Smooth muscle cell (in vitro differentiated cells): Measurements from ENCODE around the gene GPR146. TPM values are rescaled to one million over a fixed set of nuclear protein-coding genes. Genes with fewer than 3 reads are reported as not detected.

Experiments used
- DNase-seq: peaks from one replicate; lab custom pipeline; 2025; ENCODE audit not compliant: unreplicated experiment; lab: John Stamatoyannopoulos, UW
- H2AFZ ChIP-seq: fragments of 200-600 bp; sonication (generic); 2 replicates; pipeline ENCODE4 v1.6.0; 2016; ENCODE audit warnings: antibody characterized with exemption, low read depth, mild to moderate bottlenecking
- H3F3A ChIP-seq: fragments of 200-600 bp; sonication (generic); 2 replicates; pipeline ENCODE4 v1.6.0; 2017; ENCODE audit warnings: antibody characterized with exemption, low read depth
- H3K27ac ChIP-seq: fragments of 200-600 bp; sonication (generic); 2 replicates; pipeline ENCODE4 v1.5.1; 2016; ENCODE audit warnings: low read depth, mild to moderate bottlenecking
- H3K27me3 ChIP-seq: fragments of 200-600 bp; sonication (generic); 2 replicates; pipeline ENCODE4 v1.6.1; 2016; ENCODE audit warnings: low read depth, mild to moderate bottlenecking
- H3K36me3 ChIP-seq: fragments of 200-600 bp; sonication (generic); 2 replicates; pipeline ENCODE4 v1.5.1; 2016; ENCODE audit warnings: low read depth
- H3K4me1 ChIP-seq: fragments of 200-600 bp; sonication (generic); 2 replicates; pipeline ENCODE4 v1.5.1; 2016; ENCODE audit warnings: low read depth
- H3K4me2 ChIP-seq: fragments of 200-600 bp; sonication (generic); 2 replicates; pipeline ENCODE4 v1.6.0; 2016; ENCODE audit warnings: mild to moderate bottlenecking
- H3K4me3 ChIP-seq: fragments of 200-600 bp; sonication (generic); 2 replicates; pipeline ENCODE4 v1.5.1; 2016; ENCODE audit warnings: mild to moderate bottlenecking
- H3K79me2 ChIP-seq: fragments of 200-600 bp; sonication (generic); 2 replicates; pipeline ENCODE4 v1.6.0; 2016; ENCODE audit warnings: low read depth, mild to moderate bottlenecking
- H3K9ac ChIP-seq: fragments of 200-600 bp; sonication (generic); 2 replicates; pipeline ENCODE4 v1.6.0; 2016; ENCODE audit warnings: low read depth
- H3K9me3 ChIP-seq: fragments of 200-600 bp; sonication (generic); replicated peaks from 2 replicates; pipeline ENCODE4 v1.5.1; 2016; ENCODE audit warnings: low read depth
- H4K20me1 ChIP-seq: fragments of 200-600 bp; sonication (generic); 2 replicates; pipeline ENCODE4 v1.6.0; 2016; ENCODE audit warnings: low read depth
- CTCF ChIP-seq: fragments of 200-600 bp; sonication (generic); IDR thresholded peaks from 2 replicates; pipeline ENCODE4 v1.5.1; 2017; ENCODE audit warnings: borderline replicate concordance, mild to moderate bottlenecking, antibody characterized with exemption; ENCODE audit not compliant: insufficient read depth, poor library complexity, severe bottlenecking
- WGBS: methylation state at CpG from one replicate; pipeline ENCODE4 v1.1.7; 2016; ENCODE audit warnings: low lambda C conversion rate; 5-methylcytosine and 5-hydroxymethylcytosine counted together
- polyA plus RNA-seq: library from polyadenylated mRNA; unstranded; fragments of >200 nt; fragmentation: Nextera tagmentation; extraction: Ambion mirVana; gene quantifications from 2 replicates; pipeline ENCODE4 v1.2.1, GENCODE V29; 2016
- total RNA-seq: library from RNA; depleted of rRNA; stranded (reverse); fragments of >200 nt; gene quantifications from 2 replicates; pipeline ENCODE4 v1.2.3, GENCODE V29; 2014

GPR146 gene, protein sequence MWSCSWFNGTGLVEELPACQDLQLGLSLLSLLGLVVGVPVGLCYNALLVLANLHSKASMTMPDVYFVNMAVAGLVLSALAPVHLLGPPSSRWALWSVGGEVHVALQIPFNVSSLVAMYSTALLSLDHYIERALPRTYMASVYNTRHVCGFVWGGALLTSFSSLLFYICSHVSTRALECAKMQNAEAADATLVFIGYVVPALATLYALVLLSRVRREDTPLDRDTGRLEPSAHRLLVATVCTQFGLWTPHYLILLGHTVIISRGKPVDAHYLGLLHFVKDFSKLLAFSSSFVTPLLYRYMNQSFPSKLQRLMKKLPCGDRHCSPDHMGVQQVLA
- total RNA-seq (1.8 and 3.6 TPM in 2 replicates), polyA plus RNA-seq (2.2 and 3.8 TPM in 2 replicates)

DNA sequence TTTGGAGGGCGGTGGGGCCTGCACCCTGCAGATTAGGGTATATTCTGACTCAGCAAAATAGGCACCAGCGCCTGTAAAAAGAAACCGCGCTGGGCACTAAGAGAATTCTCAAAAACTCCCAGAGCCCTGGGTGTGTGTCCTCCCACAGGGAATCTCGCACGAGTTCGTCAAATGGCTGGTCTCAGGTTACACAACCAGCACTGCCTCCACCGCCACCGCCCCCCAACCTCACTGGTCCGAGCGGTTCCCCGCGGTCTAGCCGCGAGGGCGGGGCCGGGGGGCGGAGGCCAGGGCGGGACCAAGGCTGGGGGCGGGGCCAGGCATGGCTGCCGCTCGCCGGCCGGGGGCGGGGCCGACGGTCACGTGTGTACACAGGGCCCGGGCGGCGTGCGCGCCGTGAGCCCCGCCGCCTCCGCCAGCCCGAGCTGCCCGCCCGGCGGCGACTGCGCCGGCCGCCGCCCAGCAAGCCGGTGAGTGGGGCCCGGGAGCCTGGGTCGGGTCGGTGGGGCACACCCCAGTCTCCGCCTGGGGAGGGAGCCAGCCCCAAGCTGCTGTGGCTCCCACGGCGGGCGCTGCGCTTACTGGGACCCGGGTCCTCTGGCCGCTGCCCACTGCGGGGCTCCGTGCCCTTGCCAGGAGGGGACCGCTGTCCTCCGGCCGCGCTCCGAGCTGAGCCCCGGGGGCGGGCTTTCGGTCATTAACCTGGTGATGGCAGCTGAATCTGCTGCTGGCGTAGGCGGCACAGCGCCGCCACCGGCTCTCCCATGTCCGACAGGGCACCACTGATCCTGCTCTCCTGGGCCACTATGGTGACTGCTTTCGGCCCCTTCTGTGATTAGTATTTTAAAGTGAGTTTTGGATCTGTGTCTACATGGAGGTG, at the start of gene GPR146:
Gene GPR146 (plus strand): TSS at position 358 of the 880 bp plus-strand sequence. CDS start 12,970 bp downstream, outside the sequence.
- no peaks in the 10 kb centered on the region for H3K36me3 ChIP-seq
- H3K4me3 ChIP-seq = peak within 1 kb of the TSS; percentile 83
- no peaks in the 10 kb centered on the region for H3K79me2 ChIP-seq
- WGBS = 2% methylated on average over 40 of the region's 74 CpGs
- H3K4me2 ChIP-seq = peak within 1 kb of the TSS; percentile 99
- peak within 1 kb of the TSS; percentile 85 for H3K27ac ChIP-seq
- peak; percentile 40 for TF ChIP-seq CTCF
- H3F3A ChIP-seq = peaks cover 12% of the 10 kb centered on the region
- H3K27me3 ChIP-seq = no peaks in the 10 kb centered on the region
- peak; percentile 93 for DNase-seq
- H3K9ac ChIP-seq = peak within 1 kb of the TSS; percentile 84
- H3K4me1 ChIP-seq = peaks cover 35% of the 10 kb centered on the region
- H3K9me3 ChIP-seq = no peaks in the 10 kb centered on the region
- no peak within 1 kb of the TSS for H2AFZ ChIP-seq
- peaks cover 85% of the 10 kb centered on the region for H4K20me1 ChIP-seq

- H3K79me2 ChIP-seq = no peaks in the 10 kb centered on the region
- H3K4me2 ChIP-seq = no peak overlapping the region
- H3K36me3 ChIP-seq = no peaks in the 10 kb centered on the region
- no peak for TF ChIP-seq CTCF
- WGBS = 88% methylated on average over 28 of the region's 28 CpGs
- no peaks in the 10 kb centered on the region for H3K27me3 ChIP-seq
- H3K4me3 ChIP-seq = no peak overlapping the region
- H3K9me3 ChIP-seq = no peaks in the 10 kb centered on the region
- H4K20me1 ChIP-seq = peaks cover 4% of the 10 kb centered on the region
- no peak overlapping the region for H2AFZ ChIP-seq
- no peak for DNase-seq
- no peak overlapping the region for H3K27ac ChIP-seq
- no peaks in the 10 kb centered on the region for H3F3A ChIP-seq
- no peak overlapping the region for H3K9ac ChIP-seq
- H3K4me1 ChIP-seq = no peaks in the 10 kb centered on the region
These were observed 49.6 kb upstream of the GPR146 start for GRCh38 chr7:994592-995308.

DNA sequence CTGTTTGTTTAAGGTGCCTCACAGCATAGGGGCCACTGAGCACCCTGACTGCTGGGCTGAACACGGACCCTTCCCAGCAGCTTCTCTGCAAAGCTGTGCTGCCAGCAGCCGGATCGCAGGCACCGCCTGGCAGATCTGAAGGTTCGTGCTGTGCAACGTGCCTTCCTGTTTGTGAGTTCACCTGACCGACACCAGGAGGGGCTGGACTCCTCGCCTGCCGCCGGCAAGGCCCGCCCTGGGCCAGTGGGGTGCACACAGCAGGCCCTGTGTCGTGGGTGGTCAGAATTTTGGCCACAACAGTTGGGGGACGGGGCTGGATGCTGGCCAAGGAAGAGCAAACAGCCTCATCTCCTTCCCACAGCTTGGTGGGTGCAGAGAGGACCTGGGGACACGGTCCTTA, 48.8 kb upstream of the GPR146 start:
- Histone ChIP-seq H3F3A (no peaks in the 10 kb centered on the region), H3K4me1 (no peaks in the 10 kb centered on the region), H3K9ac (no peak overlapping the region), H3K4me2 (no peak overlapping the region), H3K4me3 (no peak overlapping the region), H3K36me3 (no peaks in the 10 kb centered on the region), H3K27ac (no peak overlapping the region), H3K79me2 (no peaks in the 10 kb centered on the region), H4K20me1 (peaks cover 6% of the 10 kb centered on the region), H3K9me3 (no peaks in the 10 kb centered on the region), H3K27me3 (no peaks in the 10 kb centered on the region), H2AFZ (no peak overlapping the region)
- WGBS = 95% methylated on average over 14 of the region's 14 CpGs
- DNase-seq = no peak
- TF ChIP-seq CTCF = no peak
